Peyer's patch (tissue), 4 donors: Measurements from ENCODE around the gene NOXO1. TPM values are rescaled to one million over a fixed set of nuclear protein-coding genes. Genes with fewer than 3 reads are reported as not detected.
A peak's percentile ranks its signal among the peaks of the same experiment; 100 is the strongest.

Experiments used
- DNase-seq, 3 donors: peaks; one replicate each; pipeline ENCODE4 v3.0.0-alpha.2; 2017 to 2019
- H3K27ac ChIP-seq, 4 donors: fragments of 200-600 bp; sonication (generic); one replicate each; pipeline ENCODE4 v1.5.1; 2016 to 2019
- H3K27me3 ChIP-seq, 2 donors: fragments of 200-600 bp; sonication (generic); one replicate each; pipeline ENCODE4 v1.5.1; 2019
- H3K36me3 ChIP-seq, 3 donors: fragments of 200-600 bp; sonication (generic); one replicate each; pipeline ENCODE4 v1.5.1; 2016 to 2019
- H3K4me1 ChIP-seq, 4 donors: fragments of 200-600 bp; sonication (generic); one replicate each; pipeline ENCODE4 v1.5.1; 2016 to 2019
- H3K4me3 ChIP-seq, 4 donors: fragments of 200-600 bp; sonication (generic); 1 replicate in 3 of 4; 2 replicates in 1 of 4; pipeline ENCODE4 v1.5.1; 2016 to 2019; ENCODE audit warnings: mild to moderate bottlenecking in 1 of 4
- H3K9me3 ChIP-seq, 4 donors: fragments of 200-600 bp; sonication (generic); one replicate each; pipeline ENCODE4 v1.5.1; 2016 to 2019; ENCODE audit warnings: mild to moderate bottlenecking in 1 of 4
- CTCF ChIP-seq, 6 experiments: fragments of 450-650 bp in 4 of 6; fragments of 200-600 bp in 2 of 6; sonication (generic) in 1 of 6; IDR thresholded peaks; one replicate each; pipeline ENCODE4 v1.5.1; 2017 to 2019; ENCODE audit warnings: antibody characterized with exemption in 6 of 6, mild to moderate bottlenecking in 3 of 6, moderate library complexity in 1 of 6
- POLR2A ChIP-seq, 2 donors: fragments of 450-650 bp; IDR thresholded peaks; one replicate each; pipeline ENCODE4 v1.5.1; 2017; ENCODE audit warnings: antibody characterized with exemption in 2 of 2, mild to moderate bottlenecking in 2 of 2, moderate library complexity in 2 of 2
- total RNA-seq, 4 donors: library from RNA; depleted of rRNA; stranded (reverse); fragments of >200 nt; gene quantifications; one replicate each; pipeline ENCODE4 v1.1.0, GENCODE V29; 2016

Gene NOXO1
- total RNA-seq = 10 to 100 TPM in 3 of 4 donors, 1 to 10 TPM in 1; 8.6 to 23.1 (median 11.3) TPM

- Histone ChIP-seq H3K27me3 (no peaks in the 10 kb centered on the region), H3K4me3 (peak within 1 kb of the TSS in 2 of 4 donors; percentile 61 to 72), H3K36me3 (peaks cover 0 to 31% (median 0%) of the 10 kb centered on the region in 3 donors), H3K4me1 (peaks cover 0 to 65% (median 17%) of the 10 kb centered on the region in 4 donors), H3K9me3 (no peaks in the 10 kb centered on the region), H3K27ac (peak within 1 kb of the TSS in 3 of 4 donors; percentile 37 to 97 (median 88))
- TF ChIP-seq POLR2A (IDR thresholded peaks at IDR 0.05) = peak; percentile 10 to 28
- TF ChIP-seq CTCF (IDR thresholded peaks at IDR 0.05) = no peak
- no peak for DNase-seq
Measured at GRCh38 chr16:1981398-1981836, at the start of gene NOXO1. NOXO1 (minus strand) TSS chr16:1981469; CDS start chr16:1981179, 290 bp downstream.

GRCh38 chr16:2030036-2030435 lies 48.8 kb upstream of the NOXO1 start:
- TF ChIP-seq POLR2A (IDR thresholded peaks at IDR 0.05) = no peak
- no peak for TF ChIP-seq CTCF (IDR thresholded peaks at IDR 0.05)
- no peak for DNase-seq
- Histone ChIP-seq H3K27me3 (no peaks in the 10 kb centered on the region), H3K27ac (peak overlapping the region in 2 of 4 donors; percentile 30 to 38), H3K9me3 (no peaks in the 10 kb centered on the region), H3K4me1 (peaks cover 0 to 56% (median 6%) of the 10 kb centered on the region in 4 donors), H3K4me3 (peak overlapping the region in 1 of 4 donors; percentile 24), H3K36me3 (no peaks in the 10 kb centered on the region)

- no peak for TF ChIP-seq POLR2A (IDR thresholded peaks at IDR 0.05)
- no peak for TF ChIP-seq CTCF (IDR thresholded peaks at IDR 0.05)
- H3K9me3 ChIP-seq = no peaks in the 10 kb centered on the region
- H3K4me1 ChIP-seq = peaks cover 0 to 53% (median 6%) of the 10 kb centered on the region in 4 donors
- DNase-seq = no peak
- H3K27me3 ChIP-seq = no peaks in the 10 kb centered on the region
- peak overlapping the region in 2 of 4 donors; percentile 30 to 38 for H3K27ac ChIP-seq
- H3K36me3 ChIP-seq = no peaks in the 10 kb centered on the region
- H3K4me3 ChIP-seq = peak overlapping the region in 2 of 4 donors; percentile 7 to 30
Measured at GRCh38 chr16:2029350-2029749, 48.1 kb upstream of the NOXO1 start.

GRCh38 chr16:2028620-2029220 lies 47.5 kb upstream of the NOXO1 start:
- Histone ChIP-seq H3K36me3 (no peaks in the 10 kb centered on the region), H3K9me3 (no peaks in the 10 kb centered on the region), H3K4me3 (peak overlapping the region in 1 of 4 donors; percentile 7), H3K27ac (peak overlapping the region in 1 of 4 donors; percentile 72), H3K4me1 (peaks cover 0 to 53% (median 6%) of the 10 kb centered on the region in 4 donors), H3K27me3 (no peaks in the 10 kb centered on the region)
- no peak for TF ChIP-seq CTCF (IDR thresholded peaks at IDR 0.05)
- no peak for TF ChIP-seq POLR2A (IDR thresholded peaks at IDR 0.05)
- no peak for DNase-seq

GRCh38 chr16:2028146-2028545 lies 46.9 kb upstream of the NOXO1 start:
- peak overlapping the region in 2 of 4 donors; percentile 72 to 74 for H3K27ac ChIP-seq
- no peaks in the 10 kb centered on the region for H3K27me3 ChIP-seq
- no peak for DNase-seq
- no peaks in the 10 kb centered on the region for H3K36me3 ChIP-seq
- H3K9me3 ChIP-seq = no peaks in the 10 kb centered on the region
- H3K4me1 ChIP-seq = peaks cover 0 to 52% (median 10%) of the 10 kb centered on the region in 4 donors
- TF ChIP-seq POLR2A (IDR thresholded peaks at IDR 0.05) (no peak), CTCF (IDR thresholded peaks at IDR 0.05) (no peak)
- peak overlapping the region in 2 of 4 donors; percentile 74 to 82 for H3K4me3 ChIP-seq
